ENCODE measurements around the gene LGI1. TPM values are rescaled to one million over a fixed set of nuclear protein-coding genes. Genes with fewer than 3 reads are reported as not detected.

LGI1 gene
- total RNA-seq, 1 experiment from 2014 or later, result 1.2 TPM

- H3K27ac ChIP-seq (ENCODE audit: insufficient read length, low read depth, low read length), result no peak overlapping the region
- H2AFZ ChIP-seq (ENCODE audit: low read length), result no peak overlapping the region
- no peak overlapping the region for H3K4me3 Mint-ChIP-seq
- H3K27me3 ChIP-seq (ENCODE audit: insufficient read depth, low read length), result no peaks in the 10 kb centered on the region
- H3K4me2 ChIP-seq (ENCODE audit: insufficient read depth, insufficient read length, low read length), result no peak overlapping the region
- no peaks in the 10 kb centered on the region for H3K79me1 ChIP-seq (ENCODE audit: insufficient read depth, low read depth, low read length, poor library complexity, severe bottlenecking)
- no peaks in the 10 kb centered on the region for H3K23me2 ChIP-seq (ENCODE audit: insufficient read length, low read depth, low read length, poor library complexity, severe bottlenecking)
- no peak overlapping the region for H2BK5ac ChIP-seq (ENCODE audit: insufficient read length, low read length)
- H2BK120ac ChIP-seq (ENCODE audit: low read depth, low read length, poor library complexity, severe bottlenecking), result no peak overlapping the region
- H4K20me1 ChIP-seq (ENCODE audit: control insufficient read depth, insufficient read depth, insufficient read length), result no peaks in the 10 kb centered on the region
- no peak overlapping the region for H4K91ac ChIP-seq (ENCODE audit: insufficient read length, low read depth, low read length)
- no peak overlapping the region for H3K9ac ChIP-seq (ENCODE audit: extremely low read depth, insufficient read length, low read length)
- no peak overlapping the region for H3K27ac Mint-ChIP-seq
- no peak overlapping the region for H4K8ac ChIP-seq (replicated peaks; ENCODE audit: insufficient read length, low read depth, low read length)
- DNase-seq, result no peak
- TF ChIP-seq CTCF (conservative IDR thresholded peaks at IDR 0.05), result no peak
- H3K23ac ChIP-seq (ENCODE audit: insufficient read length, low read depth, low read length), result no peak overlapping the region
- no peak overlapping the region for H2BK12ac ChIP-seq (ENCODE audit: insufficient read length, low read depth, low read length)
- H3T11ph ChIP-seq (ENCODE audit: low read length), result no peak overlapping the region
- no peaks in the 10 kb centered on the region for H3K9me3 Mint-ChIP-seq
- no peaks in the 10 kb centered on the region for H3K4me1 ChIP-seq (ENCODE audit: insufficient read depth, low read length)
- H4K5ac ChIP-seq (ENCODE audit: insufficient read length, low read depth, low read length), result no peak overlapping the region
- H3K4ac ChIP-seq (ENCODE audit: low read depth, low read length), result no peak overlapping the region
- no peak overlapping the region for H2BK20ac ChIP-seq (ENCODE audit: low read depth, low read length, poor library complexity, severe bottlenecking)
- no peak overlapping the region for H3K14ac ChIP-seq (ENCODE audit: insufficient read depth, low read length)
- peaks cover 28 to 29% of the 10 kb centered on the region in 2 experiments for H3K4me1 Mint-ChIP-seq
- H3K27me3 Mint-ChIP-seq (ENCODE audit: low read depth), result peaks cover 13% of the 10 kb centered on the region
- H2BK15ac ChIP-seq (ENCODE audit: low read depth, low read length), result no peak overlapping the region
- no peaks in the 10 kb centered on the region for H3K9me3 ChIP-seq (ENCODE audit: control insufficient read depth, low read depth, low read length)
- H3K18ac ChIP-seq (ENCODE audit: insufficient read length, low read depth, low read length), result no peak overlapping the region
- no peak overlapping the region for H2AK5ac ChIP-seq (ENCODE audit: insufficient read length, low read length)
- no peaks in the 10 kb centered on the region for H3K79me2 ChIP-seq (ENCODE audit: insufficient read depth, low read length)
- peaks cover 0 to 4% (median 0%) of the 10 kb centered on the region in 3 experiments; a peak in 2 of 7 replicates for H3K36me3 Mint-ChIP-seq (ENCODE audit: insufficient read depth in 1 of 3, low read depth in 3 of 3)
- H3K56ac ChIP-seq (ENCODE audit: insufficient read length, low read depth, low read length), result no peak overlapping the region
- WGBS (ENCODE audit: extremely low coverage, insufficient read length, low lambda C conversion rate), result no CpG with 5 or more reads among the region's 2 CpGs
Measured at GRCh38 chr10:93806903-93807302, 49.2 kb downstream of the LGI1 start.
